HL-60 (cell line): ENCODE data around the gene SLC38A2.

ENCODE experiments used
- DNase-seq, 2 experiments: peaks; one replicate each; pipeline ENCODE4 v3.0.0-alpha.2; 2010 to 2020; ENCODE audit warnings: low read depth in 1 of 2, low spot score in 1 of 2
- H3K27ac ChIP-seq: fragments of 250-450 bp; sonication (Bioruptor Pico); replicated peaks from 2 replicates; pipeline ENCODE4 v1.5.1; 2020; ENCODE audit warnings: mild to moderate bottlenecking, moderate library complexity
- H3K27me3 ChIP-seq: fragments of 250-450 bp; sonication (Bioruptor Pico); 2 replicates; pipeline ENCODE4 v1.5.1; 2021; ENCODE audit warnings: mild to moderate bottlenecking, moderate library complexity; ENCODE audit not compliant: insufficient read depth, poor library complexity, severe bottlenecking
- H3K4me3 ChIP-seq: replicated peaks from 2 replicates; pipeline ENCODE4 v1.5.1; 2011; ENCODE audit warnings: mild to moderate bottlenecking, control low read depth, low read length; ENCODE audit not compliant: insufficient read depth
- GABPA ChIP-seq: IDR thresholded peaks from 2 replicates; pipeline ENCODE4 v1.6.1; 2012; ENCODE audit warnings: low read depth
- POLR2AphosphoS5 ChIP-seq: IDR thresholded peaks from 2 replicates; pipeline ENCODE4 v1.6.1; 2012; ENCODE audit warnings: low read depth
- SPI1 ChIP-seq: IDR thresholded peaks from 2 replicates; pipeline ENCODE4 v1.6.1; 2012; ENCODE audit warnings: low read depth, mild to moderate bottlenecking, borderline replicate concordance
- TF ChIP-seq, protein P1 (sequence below): IDR thresholded peaks from 2 replicates; pipeline ENCODE4 v1.6.1; 2012; ENCODE audit warnings: low read depth; ENCODE audit not compliant: insufficient replicate concordance
- TF ChIP-seq, protein P2 (sequence below): IDR thresholded peaks from one replicate; pipeline ENCODE4 v1.5.1; 2011; ENCODE audit warnings: low read length, control low read depth, inconsistent platforms; ENCODE audit not compliant: insufficient read depth

SLC38A2 gene

DNA sequence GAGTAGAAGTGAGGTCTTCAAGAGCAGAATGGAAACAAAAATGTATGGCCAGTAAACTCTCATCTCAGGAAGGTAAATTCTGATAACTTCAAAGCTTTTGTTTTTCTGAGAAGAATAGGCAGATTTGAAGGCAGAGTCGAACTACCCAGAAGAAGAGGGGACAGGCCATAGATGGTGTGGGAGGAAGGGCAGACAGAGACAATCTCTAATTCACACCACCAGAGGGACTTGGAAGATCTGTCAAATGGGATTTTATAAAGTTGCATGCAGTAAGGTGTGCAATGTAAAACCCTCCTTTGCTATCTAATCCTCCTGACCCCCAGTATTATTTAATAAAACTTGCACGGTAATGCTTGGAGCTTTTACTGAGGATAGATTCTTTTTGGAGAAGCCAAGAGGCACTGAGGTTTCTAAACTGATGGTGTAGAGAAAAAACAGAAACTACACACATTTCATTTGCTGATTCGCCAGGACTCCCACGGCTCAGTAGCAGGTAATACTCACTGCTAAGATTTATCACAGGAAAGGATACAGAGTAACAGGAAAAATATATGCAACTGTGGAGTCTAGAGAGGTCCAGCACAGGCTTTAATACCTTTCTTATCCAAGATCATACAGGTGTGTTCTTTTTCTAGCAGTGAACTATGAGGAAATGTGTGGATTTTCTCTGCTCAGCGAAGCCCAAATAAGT lies 18.3 kb downstream of the SLC38A2 start:
- TF ChIP-seq, protein P1, sequence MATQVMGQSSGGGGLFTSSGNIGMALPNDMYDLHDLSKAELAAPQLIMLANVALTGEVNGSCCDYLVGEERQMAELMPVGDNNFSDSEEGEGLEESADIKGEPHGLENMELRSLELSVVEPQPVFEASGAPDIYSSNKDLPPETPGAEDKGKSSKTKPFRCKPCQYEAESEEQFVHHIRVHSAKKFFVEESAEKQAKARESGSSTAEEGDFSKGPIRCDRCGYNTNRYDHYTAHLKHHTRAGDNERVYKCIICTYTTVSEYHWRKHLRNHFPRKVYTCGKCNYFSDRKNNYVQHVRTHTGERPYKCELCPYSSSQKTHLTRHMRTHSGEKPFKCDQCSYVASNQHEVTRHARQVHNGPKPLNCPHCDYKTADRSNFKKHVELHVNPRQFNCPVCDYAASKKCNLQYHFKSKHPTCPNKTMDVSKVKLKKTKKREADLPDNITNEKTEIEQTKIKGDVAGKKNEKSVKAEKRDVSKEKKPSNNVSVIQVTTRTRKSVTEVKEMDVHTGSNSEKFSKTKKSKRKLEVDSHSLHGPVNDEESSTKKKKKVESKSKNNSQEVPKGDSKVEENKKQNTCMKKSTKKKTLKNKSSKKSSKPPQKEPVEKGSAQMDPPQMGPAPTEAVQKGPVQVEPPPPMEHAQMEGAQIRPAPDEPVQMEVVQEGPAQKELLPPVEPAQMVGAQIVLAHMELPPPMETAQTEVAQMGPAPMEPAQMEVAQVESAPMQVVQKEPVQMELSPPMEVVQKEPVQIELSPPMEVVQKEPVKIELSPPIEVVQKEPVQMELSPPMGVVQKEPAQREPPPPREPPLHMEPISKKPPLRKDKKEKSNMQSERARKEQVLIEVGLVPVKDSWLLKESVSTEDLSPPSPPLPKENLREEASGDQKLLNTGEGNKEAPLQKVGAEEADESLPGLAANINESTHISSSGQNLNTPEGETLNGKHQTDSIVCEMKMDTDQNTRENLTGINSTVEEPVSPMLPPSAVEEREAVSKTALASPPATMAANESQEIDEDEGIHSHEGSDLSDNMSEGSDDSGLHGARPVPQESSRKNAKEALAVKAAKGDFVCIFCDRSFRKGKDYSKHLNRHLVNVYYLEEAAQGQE: no peak
- Histone ChIP-seq H3K27me3 (no peaks in the 10 kb centered on the region), H3K27ac (no peak overlapping the region), H3K4me3 (no peak overlapping the region)
- no peak for DNase-seq

DNA sequence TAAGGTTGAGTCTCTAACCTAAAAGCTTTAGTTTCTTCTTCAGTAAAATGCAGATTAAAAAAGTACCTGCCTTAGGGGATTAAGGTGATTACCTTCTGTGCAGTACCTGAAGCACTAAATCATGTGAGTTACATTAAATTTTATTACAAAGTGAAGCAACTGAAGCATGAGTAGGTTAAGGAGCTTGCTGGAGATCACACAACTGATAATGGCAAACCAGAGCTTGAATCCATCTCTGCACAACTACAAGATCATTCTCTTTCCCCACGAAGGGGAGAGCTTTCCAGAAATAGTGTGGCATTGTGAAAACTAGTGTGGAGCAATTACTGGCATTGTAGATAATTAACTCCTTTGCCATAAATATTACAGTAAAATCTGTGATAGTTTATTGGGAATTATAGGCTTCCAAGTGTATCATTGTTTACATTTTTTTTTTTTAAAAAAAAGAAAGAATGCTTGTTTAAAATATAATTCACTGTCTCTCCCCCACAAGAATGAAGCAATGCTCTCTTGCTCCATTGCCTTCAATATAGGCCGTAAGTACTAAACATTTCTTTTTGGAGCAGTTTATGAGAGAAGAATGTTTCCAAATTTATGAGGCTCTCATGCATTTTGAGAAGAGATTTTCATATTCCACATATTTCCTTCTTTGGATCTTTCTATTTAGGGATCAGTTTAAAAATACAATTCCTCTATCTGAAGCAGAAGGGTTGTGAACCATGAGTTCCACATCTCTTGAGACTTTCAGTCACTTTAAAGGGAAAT lies 20.5 kb downstream of the SLC38A2 start:
- TF ChIP-seq, protein P2, sequence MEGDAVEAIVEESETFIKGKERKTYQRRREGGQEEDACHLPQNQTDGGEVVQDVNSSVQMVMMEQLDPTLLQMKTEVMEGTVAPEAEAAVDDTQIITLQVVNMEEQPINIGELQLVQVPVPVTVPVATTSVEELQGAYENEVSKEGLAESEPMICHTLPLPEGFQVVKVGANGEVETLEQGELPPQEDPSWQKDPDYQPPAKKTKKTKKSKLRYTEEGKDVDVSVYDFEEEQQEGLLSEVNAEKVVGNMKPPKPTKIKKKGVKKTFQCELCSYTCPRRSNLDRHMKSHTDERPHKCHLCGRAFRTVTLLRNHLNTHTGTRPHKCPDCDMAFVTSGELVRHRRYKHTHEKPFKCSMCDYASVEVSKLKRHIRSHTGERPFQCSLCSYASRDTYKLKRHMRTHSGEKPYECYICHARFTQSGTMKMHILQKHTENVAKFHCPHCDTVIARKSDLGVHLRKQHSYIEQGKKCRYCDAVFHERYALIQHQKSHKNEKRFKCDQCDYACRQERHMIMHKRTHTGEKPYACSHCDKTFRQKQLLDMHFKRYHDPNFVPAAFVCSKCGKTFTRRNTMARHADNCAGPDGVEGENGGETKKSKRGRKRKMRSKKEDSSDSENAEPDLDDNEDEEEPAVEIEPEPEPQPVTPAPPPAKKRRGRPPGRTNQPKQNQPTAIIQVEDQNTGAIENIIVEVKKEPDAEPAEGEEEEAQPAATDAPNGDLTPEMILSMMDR: no peak
- no peak for TF ChIP-seq POLR2AphosphoS5
- Histone ChIP-seq H3K27ac (no peak overlapping the region), H3K27me3 (no peaks in the 10 kb centered on the region), H3K4me3 (no peak overlapping the region)
- DNase-seq: no peak

DNA sequence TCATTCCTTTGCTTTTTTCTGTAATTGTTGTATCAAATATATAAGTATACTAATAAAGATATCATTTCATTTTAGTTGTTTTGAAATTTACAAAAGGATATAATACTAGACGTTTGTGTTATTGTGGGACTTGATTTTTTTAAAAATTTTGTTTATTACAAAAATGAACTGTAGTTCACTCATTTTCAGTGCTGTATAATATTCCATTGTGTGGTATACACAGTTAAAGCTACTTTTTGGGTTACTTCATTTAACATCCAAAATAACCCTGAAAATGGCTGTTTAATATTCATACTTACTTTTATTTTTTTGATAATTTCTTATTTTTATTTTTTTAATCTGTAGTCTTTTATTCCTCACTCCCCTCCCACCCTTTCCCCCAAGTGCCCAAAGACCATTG lies 21.4 kb downstream of the SLC38A2 start:
- no peak for TF ChIP-seq POLR2AphosphoS5
- TF ChIP-seq, protein P2: no peak
- no peak for TF ChIP-seq GABPA
- TF ChIP-seq, protein P1: no peak
- TF ChIP-seq SPI1: no peak

DNA sequence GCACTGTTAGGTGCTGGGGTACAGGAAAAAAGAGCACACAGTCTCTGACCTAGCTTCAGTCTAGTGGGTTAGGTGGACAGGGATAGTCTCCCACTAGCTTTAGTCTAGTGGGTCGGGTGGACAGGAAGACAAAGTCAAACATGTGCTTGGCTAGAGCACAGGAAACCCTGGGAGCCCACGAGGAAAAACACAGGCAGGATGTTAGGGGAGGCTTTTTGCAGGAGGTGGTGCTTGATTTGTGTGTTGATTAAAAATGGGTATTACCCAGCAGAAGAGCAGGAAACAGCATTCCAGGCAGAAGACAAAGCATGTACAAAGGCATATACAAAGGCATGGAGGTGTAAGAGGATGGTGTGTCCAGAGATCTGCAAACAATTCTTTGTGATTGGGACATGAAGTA lies 23.3 kb downstream of the SLC38A2 start:
- TF ChIP-seq POLR2AphosphoS5 (no peak), GABPA (no peak)
- Histone ChIP-seq H3K27me3 (no peaks in the 10 kb centered on the region), H3K27ac (no peak overlapping the region), H3K4me3 (no peak overlapping the region)
- no peak for DNase-seq

More for the DNA sequence above, 21.4 kb downstream of the SLC38A2 start:
- H3K27ac ChIP-seq: no peak overlapping the region
- no peak for DNase-seq
- H3K27me3 ChIP-seq: no peaks in the 10 kb centered on the region
- H3K4me3 ChIP-seq: no peak overlapping the region
